ENCODE measurements around the gene TTC33.
"Not testable (repeated sequence)": the region's sequence is repeated elsewhere in the genome, so short reads cannot be mapped to it uniquely, and the experiment has no call there.

TTC33 gene

GRCh38 chr5:40571729-40572128 is 184.0 kb downstream of the TTC33 start:
- DNase-seq (ENCODE audit: low read depth in 3 of 3): no peak

DNA sequence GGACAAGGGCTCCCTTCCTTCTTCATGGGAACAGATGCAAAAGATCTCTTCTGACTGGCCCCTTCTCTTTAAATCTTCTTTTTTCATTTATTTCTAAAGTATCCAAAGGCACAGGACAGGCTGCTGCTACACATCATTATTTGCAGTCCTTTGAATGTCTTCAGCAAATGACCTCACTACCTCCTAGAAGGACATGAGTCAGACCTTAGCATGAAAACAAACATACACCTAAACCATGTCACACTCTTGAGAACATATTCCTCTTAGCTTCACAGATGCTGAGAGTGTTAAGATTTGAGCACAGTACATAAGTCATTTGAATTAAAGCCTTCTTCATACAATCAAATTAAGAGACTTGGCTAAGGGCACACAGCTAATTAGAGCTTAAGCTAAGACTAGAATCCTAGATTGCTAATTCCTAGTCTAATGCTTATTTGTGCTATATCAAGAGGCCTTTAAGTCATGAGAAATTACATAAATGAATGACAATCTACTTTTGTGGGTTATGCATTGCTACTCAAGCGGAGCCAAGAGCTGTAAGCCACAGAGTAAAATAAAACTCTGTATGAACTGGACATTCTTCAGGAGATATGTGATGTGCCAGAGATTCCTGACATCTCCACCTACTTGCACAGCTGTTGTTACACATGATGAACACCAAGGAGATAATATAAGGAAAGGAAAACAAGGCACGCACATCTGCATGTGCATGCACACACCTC is 185.2 kb downstream of the TTC33 start:
- DNase-seq (ENCODE audit: low read depth in 3 of 3): no peak

GRCh38 chr5:40569546-40570270 is 186.1 kb downstream of the TTC33 start:
- DNase-seq (ENCODE audit: low read depth in 3 of 3): no peak

- no peak for DNase-seq (ENCODE audit: low read depth in 3 of 3)
These were observed 187.2 kb downstream of the TTC33 start for GRCh38 chr5:40568548-40568947.

- not testable (repeated sequence) for DNase-seq (ENCODE audit: low read depth in 3 of 3)
These were observed 192.6 kb downstream of the TTC33 start for GRCh38 chr5:40563173-40563572.

GRCh38 chr5:40560474-40561110 is 195.2 kb downstream of the TTC33 start:
- DNase-seq (ENCODE audit: low read depth in 3 of 3): no peak

DNA sequence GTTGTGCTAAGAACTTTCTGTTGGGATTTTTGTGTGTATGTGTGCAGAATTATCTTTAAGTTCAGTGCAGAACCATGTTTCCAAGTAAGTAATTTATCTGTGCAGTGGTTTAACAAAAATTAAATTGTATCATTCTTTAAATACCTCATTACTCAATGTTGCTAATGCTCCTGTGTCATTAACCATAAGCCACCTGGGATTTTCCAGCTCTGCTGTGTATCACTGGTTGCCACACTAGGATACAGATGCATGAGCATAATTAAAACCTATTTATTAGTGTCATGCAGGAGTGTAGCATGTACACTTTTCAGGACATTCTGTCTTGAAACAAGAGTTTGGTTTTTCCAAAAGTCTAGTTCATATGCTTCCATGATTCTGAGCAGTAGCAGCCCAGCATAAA is 196.5 kb downstream of the TTC33 start:
- DNase-seq (ENCODE audit: low read depth in 3 of 3): no peak

- no peak for DNase-seq (ENCODE audit: low read depth in 3 of 3)
These were observed 198.3 kb downstream of the TTC33 start for GRCh38 chr5:40557501-40557900.

DNA sequence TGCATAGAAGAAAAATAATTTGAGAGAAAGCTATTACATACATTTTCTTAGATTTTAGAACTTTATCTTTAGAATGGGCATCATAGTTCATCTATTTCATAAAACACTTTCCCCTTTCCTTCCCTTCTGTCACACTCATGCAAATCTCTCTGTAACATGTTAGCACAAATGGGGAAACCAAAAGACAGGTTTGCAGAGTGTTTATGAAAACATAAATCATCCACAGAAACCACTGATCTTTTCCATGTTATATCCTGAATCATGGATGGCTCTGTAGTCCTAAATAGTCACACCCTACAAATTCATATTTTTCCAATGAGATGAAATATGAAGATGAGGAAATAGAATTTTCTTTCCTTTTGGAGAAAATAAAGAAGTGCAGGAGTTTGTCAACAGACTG is 198.9 kb downstream of the TTC33 start:
- no peak for DNase-seq (ENCODE audit: low read depth in 3 of 3)

- no peak for DNase-seq (ENCODE audit: low read depth in 3 of 3)
These were observed 199.9 kb downstream of the TTC33 start for GRCh38 chr5:40555886-40556285.

- DNase-seq (ENCODE audit: low read depth in 3 of 3): no peak
These were observed 200.9 kb downstream of the TTC33 start for GRCh38 chr5:40554813-40555212.

GRCh38 chr5:40554054-40554453 is 201.7 kb downstream of the TTC33 start:
- no peak for DNase-seq (ENCODE audit: low read depth in 3 of 3)

GRCh38 chr5:40552981-40553380 is 202.8 kb downstream of the TTC33 start:
- no peak for DNase-seq (ENCODE audit: low read depth in 3 of 3)

DNA sequence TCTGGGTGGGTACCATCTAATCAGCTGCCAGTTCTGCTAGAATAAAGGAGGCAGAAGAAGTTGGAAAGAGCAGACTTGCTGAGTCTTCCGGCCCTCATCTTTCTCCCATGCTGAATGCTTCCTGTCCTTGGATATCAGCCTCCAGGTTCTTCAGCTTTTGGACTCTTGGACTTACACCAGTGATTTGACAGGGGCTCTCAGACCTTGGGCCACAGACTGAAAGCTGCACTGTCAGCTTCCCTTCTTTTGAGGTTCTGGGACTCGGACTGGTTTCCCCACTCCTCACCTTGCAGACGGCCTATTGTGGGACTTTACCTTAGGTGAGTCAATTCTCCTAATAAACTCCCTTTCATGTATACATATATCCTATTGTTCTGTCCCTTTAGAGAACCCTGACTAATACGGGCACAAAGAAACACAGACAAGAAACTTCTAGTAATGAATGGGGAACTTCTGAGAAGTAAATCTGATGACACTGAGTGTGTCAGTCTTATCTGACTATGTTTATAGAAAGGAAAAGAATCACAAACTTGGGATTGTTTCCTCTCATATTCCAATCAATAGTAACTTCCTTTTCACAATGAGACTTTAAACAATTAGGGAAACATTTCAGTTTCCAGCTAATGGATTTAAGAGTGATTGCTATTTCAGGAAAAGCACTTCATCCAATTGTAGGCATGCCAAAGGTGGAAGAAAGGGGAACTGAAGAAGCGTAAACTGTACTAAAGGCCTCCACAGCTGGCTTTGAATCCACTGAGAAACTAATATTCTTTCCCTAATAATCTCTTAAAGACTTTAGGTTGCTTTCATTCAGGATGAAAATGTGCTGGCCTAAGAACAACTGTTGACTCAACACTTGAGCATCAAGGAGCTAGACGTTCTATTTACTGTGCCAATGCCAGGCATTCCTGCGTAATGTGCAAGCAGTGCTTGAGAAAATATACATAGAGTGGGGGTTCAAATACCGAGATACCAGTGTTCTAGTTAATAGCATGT is 204.0 kb downstream of the TTC33 start:
- DNase-seq (ENCODE audit: low read depth in 3 of 3): no peak

DNA sequence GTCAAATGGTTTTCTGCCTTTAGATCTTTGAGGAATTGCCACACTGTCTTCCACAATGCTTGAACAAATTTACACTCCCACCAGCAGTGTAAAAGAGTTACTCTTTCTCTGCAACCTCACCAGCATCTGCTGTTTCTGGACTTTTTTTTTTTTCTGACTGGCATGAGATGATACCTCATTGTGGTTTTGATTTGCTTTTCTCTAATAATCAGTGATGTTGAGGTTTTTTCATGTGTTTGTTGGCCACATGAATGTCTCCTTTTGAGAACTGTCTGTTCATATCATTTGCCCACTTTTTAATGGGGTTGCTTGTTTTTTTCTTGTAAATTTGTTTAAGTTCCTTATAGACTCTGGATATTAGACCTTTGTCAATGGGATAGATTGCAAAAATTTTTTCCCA is 205.3 kb downstream of the TTC33 start:
- DNase-seq (ENCODE audit: low read depth in 3 of 3): no peak

DNA sequence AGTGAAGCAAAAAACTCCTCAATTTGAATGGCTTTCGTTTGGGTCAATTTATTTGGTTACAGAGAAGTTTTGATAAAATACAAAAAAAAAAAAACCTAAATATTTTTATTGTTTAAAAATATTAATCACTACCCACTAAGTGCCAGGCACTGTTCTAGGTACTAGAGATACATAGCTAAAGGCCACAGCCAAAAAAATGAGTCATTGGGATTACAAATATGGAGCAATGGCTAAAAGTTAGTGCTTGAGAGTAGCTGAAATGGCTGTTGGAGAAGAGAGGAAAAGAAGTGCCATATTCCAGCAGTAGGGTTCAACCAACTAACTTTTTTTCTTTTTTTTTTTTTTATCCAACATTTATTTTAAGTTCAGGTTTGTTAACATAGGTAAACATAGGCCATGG is 206.1 kb downstream of the TTC33 start:
- no peak for DNase-seq (ENCODE audit: low read depth in 3 of 3)

GRCh38 chr5:40547994-40548575 is 207.7 kb downstream of the TTC33 start:
- no peak for DNase-seq (ENCODE audit: low read depth in 3 of 3)

- no peak for DNase-seq (ENCODE audit: low read depth in 3 of 3)
These were observed 208.2 kb downstream of the TTC33 start for GRCh38 chr5:40547557-40547956.

DNA sequence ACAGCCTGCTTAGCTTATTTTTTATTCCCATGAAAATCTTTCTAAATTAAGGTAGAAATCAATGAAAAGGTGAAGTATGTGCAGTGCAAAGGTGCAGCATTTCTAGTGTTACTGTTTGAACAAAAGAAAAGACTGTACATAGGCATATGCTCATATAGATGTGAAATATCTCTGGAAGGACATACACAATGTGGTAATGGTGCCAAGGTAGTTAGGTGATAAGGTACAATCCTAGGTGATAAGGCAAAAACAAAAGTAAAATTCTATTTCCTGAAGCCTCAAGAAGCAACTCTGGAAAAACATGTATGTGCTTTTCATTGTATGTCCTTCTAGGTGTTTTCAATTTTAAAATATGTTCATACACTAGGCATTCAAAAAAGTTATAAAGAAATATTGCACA is 215.5 kb downstream of the TTC33 start:
- no peak for DNase-seq (ENCODE audit: low read depth in 3 of 3)

DNA sequence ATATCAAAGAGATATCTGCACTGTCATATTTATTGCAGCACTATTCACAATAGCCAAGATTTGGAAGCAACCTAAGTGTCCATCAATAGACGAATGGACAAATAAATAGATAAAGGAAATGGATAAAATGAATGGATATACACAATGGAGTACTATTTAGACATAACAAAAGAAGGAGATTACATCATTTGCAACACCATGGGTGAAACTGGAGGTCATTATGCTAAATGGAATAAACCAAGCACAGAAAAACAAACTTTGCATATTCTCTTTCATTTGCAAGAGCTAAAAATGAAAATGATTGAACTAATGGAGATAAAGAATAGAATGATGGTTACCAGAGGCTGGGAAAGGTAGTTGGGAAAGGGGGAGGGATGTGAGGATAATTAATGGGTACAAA is 231.1 kb downstream of the TTC33 start:
- no peak for DNase-seq (ENCODE audit: low read depth in 3 of 3)

DNA sequence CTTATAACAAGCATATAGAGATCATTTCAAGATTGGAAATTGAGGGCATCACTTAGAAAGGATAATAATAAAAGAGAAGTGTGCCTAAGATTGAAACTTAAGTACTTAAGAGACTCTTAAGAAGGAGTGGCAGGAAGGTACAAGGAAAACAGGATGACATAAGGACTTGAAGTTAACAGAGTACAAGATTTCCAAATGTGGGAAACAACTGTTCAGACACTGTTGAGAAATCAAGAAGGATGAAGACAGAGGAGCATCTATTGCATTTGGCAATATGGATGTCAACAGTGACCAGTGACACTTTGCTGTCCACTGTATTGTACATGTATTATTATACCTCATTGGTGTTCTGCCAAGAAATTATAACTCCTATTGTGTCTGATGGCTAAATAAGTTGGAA is 233.8 kb downstream of the TTC33 start:
- DNase-seq (ENCODE audit: low read depth in 3 of 3): no peak

Measured in stimulated activated CD4-positive, alpha-beta T cell treated with anti-CD3 and anti-CD28 coated beads, TNF-alpha, amount 100 ng/mL, for 4 hours (primary cell).